ENCODE data around the gene L3MBTL2.

L3MBTL2 gene

DNA sequence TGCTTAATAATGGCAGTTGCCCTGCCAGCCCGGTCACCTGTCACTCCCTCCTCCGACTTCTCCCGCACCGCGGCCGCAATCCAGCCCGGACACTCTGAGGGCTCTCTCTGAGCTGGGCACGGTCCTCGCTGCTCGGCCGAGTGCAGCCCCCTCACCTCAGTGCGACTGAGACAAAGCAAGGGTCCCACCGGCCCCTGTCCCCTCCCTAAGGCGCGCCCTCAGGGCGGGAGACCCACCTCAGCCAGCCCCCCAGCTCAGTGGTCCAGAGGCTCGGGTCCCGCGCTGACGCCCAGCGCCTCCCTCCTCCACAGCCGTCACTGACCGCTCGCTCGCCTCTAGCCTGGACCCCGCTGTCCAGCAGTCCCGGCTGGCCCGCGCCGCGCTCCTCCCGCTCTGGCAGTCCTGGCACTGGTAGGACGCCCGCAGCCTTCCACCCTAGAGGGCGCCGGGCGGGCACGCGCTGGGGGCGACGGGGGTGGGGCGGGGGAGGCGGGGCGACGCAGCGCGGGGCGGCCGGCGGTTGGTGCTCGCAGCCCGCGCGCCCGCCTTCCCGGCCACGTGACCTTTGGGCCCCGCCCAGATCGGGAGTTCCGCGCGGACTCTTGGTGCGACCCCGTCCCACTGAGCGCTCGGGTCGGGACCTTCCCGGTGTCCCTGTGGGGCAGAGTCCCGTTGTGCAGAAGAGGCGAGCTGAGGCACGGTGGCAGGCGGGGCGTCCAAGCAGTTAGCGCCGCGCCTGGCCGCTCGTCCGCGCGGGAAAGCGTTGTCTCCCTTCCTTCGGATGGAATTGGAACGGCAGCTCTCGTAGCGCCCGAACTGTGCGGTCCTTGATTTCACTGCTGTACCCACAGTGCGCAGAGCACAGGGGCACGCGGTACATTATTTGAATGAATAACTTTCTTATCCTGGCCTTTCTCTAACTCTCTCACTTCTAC is 7.8 kb upstream of the L3MBTL2 start (continued):
- TF ChIP-seq, protein P1, sequence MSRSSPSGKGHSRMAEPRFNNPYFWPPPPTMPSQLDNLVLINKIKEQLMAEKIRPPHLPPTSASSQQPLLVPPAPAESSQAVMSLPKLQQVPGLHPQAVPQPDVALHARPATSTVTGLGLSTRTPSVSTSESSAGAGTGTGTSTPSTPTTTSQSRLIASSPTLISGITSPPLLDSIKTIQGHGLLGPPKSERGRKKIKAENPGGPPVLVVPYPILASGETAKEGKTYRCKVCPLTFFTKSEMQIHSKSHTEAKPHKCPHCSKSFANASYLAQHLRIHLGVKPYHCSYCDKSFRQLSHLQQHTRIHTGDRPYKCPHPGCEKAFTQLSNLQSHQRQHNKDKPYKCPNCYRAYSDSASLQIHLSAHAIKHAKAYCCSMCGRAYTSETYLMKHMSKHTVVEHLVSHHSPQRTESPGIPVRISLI (tag by site-specific recombination; IDR thresholded peaks at IDR 0.05) = no peak
- TF ChIP-seq, protein P2, sequence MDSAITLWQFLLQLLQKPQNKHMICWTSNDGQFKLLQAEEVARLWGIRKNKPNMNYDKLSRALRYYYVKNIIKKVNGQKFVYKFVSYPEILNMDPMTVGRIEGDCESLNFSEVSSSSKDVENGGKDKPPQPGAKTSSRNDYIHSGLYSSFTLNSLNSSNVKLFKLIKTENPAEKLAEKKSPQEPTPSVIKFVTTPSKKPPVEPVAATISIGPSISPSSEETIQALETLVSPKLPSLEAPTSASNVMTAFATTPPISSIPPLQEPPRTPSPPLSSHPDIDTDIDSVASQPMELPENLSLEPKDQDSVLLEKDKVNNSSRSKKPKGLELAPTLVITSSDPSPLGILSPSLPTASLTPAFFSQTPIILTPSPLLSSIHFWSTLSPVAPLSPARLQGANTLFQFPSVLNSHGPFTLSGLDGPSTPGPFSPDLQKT (IDR thresholded peaks at IDR 0.05; ENCODE audit: borderline replicate concordance, low read depth, low read length) = no peak
- no peak for TF ChIP-seq RBAK (tag by site-specific recombination; IDR thresholded peaks at IDR 0.05)
- no peak for TF ChIP-seq ZNF626 (tag by site-specific recombination; IDR thresholded peaks at IDR 0.05)
- TF ChIP-seq, protein P3, sequence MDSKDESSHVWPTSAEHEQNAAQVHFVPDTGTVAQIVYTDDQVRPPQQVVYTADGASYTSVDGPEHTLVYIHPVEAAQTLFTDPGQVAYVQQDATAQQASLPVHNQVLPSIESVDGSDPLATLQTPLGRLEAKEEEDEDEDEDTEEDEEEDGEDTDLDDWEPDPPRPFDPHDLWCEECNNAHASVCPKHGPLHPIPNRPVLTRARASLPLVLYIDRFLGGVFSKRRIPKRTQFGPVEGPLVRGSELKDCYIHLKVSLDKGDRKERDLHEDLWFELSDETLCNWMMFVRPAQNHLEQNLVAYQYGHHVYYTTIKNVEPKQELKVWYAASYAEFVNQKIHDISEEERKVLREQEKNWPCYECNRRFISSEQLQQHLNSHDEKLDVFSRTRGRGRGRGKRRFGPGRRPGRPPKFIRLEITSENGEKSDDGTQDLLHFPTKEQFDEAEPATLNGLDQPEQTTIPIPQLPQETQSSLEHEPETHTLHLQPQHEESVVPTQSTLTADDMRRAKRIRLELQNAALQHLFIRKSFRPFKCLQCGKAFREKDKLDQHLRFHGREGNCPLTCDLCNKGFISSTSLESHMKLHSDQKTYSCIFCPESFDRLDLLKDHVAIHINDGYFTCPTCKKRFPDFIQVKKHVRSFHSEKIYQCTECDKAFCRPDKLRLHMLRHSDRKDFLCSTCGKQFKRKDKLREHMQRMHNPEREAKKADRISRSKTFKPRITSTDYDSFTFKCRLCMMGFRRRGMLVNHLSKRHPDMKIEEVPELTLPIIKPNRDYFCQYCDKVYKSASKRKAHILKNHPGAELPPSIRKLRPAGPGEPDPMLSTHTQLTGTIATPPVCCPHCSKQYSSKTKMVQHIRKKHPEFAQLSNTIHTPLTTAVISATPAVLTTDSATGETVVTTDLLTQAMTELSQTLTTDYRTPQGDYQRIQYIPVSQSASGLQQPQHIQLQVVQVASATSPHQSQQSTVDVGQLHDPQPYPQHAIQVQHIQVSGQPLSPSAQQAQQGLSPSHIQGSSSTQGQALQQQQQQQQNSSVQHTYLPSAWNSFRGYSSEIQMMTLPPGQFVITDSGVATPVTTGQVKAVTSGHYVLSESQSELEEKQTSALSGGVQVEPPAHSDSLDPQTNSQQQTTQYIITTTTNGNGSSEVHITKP (tag by site-specific recombination; IDR thresholded peaks at IDR 0.05) = peak; percentile 43; the same call in 1 of the 2 replicates
- TF ChIP-seq, protein P4, sequence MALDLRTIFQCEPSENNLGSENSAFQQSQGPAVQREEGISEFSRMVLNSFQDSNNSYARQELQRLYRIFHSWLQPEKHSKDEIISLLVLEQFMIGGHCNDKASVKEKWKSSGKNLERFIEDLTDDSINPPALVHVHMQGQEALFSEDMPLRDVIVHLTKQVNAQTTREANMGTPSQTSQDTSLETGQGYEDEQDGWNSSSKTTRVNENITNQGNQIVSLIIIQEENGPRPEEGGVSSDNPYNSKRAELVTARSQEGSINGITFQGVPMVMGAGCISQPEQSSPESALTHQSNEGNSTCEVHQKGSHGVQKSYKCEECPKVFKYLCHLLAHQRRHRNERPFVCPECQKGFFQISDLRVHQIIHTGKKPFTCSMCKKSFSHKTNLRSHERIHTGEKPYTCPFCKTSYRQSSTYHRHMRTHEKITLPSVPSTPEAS (tag by site-specific recombination; IDR thresholded peaks at IDR 0.05) = no peak
- TF ChIP-seq ZNF664 (tag by site-specific recombination; IDR thresholded peaks at IDR 0.05) = no peak
- peak; percentile 66; the same call in 1 of the 2 replicates for TF ChIP-seq BCL11A (tag by site-specific recombination; IDR thresholded peaks at IDR 0.05; ENCODE audit: low read depth)
- peak; percentile 70 for TF ChIP-seq KLF8 (tag by site-specific recombination; IDR thresholded peaks at IDR 0.05)
- TF ChIP-seq ZNF560 (tag by site-specific recombination; IDR thresholded peaks at IDR 0.05; ENCODE audit: borderline replicate concordance) = no peak
- TF ChIP-seq, protein P5, sequence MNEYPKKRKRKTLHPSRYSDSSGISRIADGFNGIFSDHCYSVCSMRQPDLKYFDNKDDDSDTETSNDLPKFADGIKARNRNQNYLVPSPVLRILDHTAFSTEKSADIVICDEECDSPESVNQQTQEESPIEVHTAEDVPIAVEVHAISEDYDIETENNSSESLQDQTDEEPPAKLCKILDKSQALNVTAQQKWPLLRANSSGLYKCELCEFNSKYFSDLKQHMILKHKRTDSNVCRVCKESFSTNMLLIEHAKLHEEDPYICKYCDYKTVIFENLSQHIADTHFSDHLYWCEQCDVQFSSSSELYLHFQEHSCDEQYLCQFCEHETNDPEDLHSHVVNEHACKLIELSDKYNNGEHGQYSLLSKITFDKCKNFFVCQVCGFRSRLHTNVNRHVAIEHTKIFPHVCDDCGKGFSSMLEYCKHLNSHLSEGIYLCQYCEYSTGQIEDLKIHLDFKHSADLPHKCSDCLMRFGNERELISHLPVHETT (tag by site-specific recombination; IDR thresholded peaks at IDR 0.05) = no peak
- peak; percentile 33; the same call in 1 of the 2 replicates for TF ChIP-seq ZBTB20 (tag by site-specific recombination; IDR thresholded peaks at IDR 0.05)
- no peak for TF ChIP-seq ZBTB21 (tag by site-specific recombination; IDR thresholded peaks at IDR 0.05)
- peak; percentile 42; the same call in 1 of the 2 replicates for TF ChIP-seq BCL11B (tag by site-specific recombination; IDR thresholded peaks at IDR 0.05; ENCODE audit: low read depth)
- TF ChIP-seq, protein P6, sequence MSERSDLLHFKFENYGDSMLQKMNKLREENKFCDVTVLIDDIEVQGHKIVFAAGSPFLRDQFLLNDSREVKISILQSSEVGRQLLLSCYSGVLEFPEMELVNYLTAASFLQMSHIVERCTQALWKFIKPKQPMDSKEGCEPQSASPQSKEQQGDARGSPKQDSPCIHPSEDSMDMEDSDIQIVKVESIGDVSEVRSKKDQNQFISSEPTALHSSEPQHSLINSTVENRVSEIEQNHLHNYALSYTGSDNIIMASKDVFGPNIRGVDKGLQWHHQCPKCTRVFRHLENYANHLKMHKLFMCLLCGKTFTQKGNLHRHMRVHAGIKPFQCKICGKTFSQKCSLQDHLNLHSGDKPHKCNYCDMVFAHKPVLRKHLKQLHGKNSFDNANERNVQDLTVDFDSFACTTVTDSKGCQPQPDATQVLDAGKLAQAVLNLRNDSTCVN (tag by site-specific recombination; optimal IDR thresholded peaks at IDR 0.05) = peak; percentile 92
- TF ChIP-seq YY1 (tag by site-specific recombination; IDR thresholded peaks at IDR 0.05) = no peak
- TF ChIP-seq, protein P7, sequence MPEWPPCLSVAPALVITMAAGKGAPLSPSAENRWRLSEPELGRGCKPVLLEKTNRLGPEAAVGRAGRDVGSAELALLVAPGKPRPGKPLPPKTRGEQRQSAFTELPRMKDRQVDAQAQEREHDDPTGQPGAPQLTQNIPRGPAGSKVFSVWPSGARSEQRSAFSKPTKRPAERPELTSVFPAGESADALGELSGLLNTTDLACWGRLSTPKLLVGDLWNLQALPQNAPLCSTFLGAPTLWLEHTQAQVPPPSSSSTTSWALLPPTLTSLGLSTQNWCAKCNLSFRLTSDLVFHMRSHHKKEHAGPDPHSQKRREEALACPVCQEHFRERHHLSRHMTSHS (tag by site-specific recombination; IDR thresholded peaks at IDR 0.05) = no peak
- TF ChIP-seq ZNF529 (tag by site-specific recombination; IDR thresholded peaks at IDR 0.05; ENCODE audit: insufficient replicate concordance) = no peak
- no peak for TF ChIP-seq ZNF10 (tag by site-specific recombination; IDR thresholded peaks at IDR 0.05)
- no peak for TF ChIP-seq ZNF791 (tag by site-specific recombination; IDR thresholded peaks at IDR 0.05)
- peak; percentile 80; the same call in 1 of the 2 replicates for TF ChIP-seq ZNF777 (tag by site-specific recombination; IDR thresholded peaks at IDR 0.05; ENCODE audit: borderline replicate concordance)
- TF ChIP-seq KLF7 (tag by site-specific recombination; IDR thresholded peaks at IDR 0.05; ENCODE audit: borderline replicate concordance) = no peak
- TF ChIP-seq, protein P8, sequence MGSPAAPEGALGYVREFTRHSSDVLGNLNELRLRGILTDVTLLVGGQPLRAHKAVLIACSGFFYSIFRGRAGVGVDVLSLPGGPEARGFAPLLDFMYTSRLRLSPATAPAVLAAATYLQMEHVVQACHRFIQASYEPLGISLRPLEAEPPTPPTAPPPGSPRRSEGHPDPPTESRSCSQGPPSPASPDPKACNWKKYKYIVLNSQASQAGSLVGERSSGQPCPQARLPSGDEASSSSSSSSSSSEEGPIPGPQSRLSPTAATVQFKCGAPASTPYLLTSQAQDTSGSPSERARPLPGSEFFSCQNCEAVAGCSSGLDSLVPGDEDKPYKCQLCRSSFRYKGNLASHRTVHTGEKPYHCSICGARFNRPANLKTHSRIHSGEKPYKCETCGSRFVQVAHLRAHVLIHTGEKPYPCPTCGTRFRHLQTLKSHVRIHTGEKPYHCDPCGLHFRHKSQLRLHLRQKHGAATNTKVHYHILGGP (tag by site-specific recombination; IDR thresholded peaks at IDR 0.05) = no peak
- TF ChIP-seq, protein P9, sequence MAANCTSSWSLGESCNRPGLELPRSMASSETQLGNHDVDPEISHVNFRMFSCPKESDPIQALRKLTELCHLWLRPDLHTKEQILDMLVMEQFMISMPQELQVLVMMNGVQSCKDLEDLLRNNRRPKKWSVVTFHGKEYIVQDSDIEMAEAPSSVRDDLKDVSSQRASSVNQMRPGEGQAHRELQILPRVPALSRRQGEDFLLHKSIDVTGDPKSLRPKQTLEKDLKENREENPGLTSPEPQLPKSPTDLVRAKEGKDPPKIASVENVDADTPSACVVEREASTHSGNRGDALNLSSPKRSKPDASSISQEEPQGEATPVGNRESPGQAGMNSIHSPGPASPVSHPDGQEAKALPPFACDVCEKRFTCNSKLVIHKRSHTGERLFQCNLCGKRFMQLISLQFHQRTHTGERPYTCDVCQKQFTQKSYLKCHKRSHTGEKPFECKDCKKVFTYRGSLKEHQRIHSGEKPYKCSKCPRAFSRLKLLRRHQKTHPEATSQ (tag by site-specific recombination; IDR thresholded peaks at IDR 0.05) = no peak
